SK-N-MC (cell line): ENCODE results near the gene ARFRP1.

ENCODE experiments used
- DNase-seq: peaks from one replicate; pipeline ENCODE4 v3.0.0-alpha.2; 2011; ENCODE audit warnings: low read depth, low spot score
- H3K27ac ChIP-seq: fragments of 200-600 bp; sonication (generic); 2 replicates; pipeline ENCODE4 v1.5.1; 2016; ENCODE audit warnings: mixed run types
- H3K36me3 ChIP-seq: fragments of 200-600 bp; sonication (generic); 2 replicates; pipeline ENCODE4 v1.6.1; 2017; ENCODE audit warnings: antibody characterized with exemption, low read length, mixed read lengths; ENCODE audit not compliant: insufficient read depth
- H3K4me3 ChIP-seq: fragments of 200-600 bp; sonication (generic); 2 replicates; pipeline ENCODE4 v1.5.1; 2016
- H3K9ac ChIP-seq: fragments of 200-600 bp; sonication (generic); 2 replicates; pipeline ENCODE4 v1.8.0; 2017; ENCODE audit warnings: mixed run types, mixed read lengths; ENCODE audit not compliant: insufficient read length
- H3K9me3 ChIP-seq: fragments of 200-600 bp; sonication (generic); 2 replicates; pipeline ENCODE4 v1.6.1; 2017; ENCODE audit warnings: low read depth, mild to moderate bottlenecking, antibody characterized with exemption, low read length, moderate library complexity, mixed read lengths
- EZH2 ChIP-seq: fragments of 200-600 bp; sonication (generic); IDR thresholded peaks from one replicate; pipeline ENCODE4 v1.6.1; 2017; ENCODE audit warnings: antibody characterized with exemption
- FOXP2 ChIP-seq: optimal IDR thresholded peaks from 2 replicates; pipeline ENCODE3; 2011; ENCODE audit warnings: mild to moderate bottlenecking, moderate library complexity; ENCODE audit not compliant: insufficient read depth; ENCODE audit errors: extremely low read length, control extremely low read depth
- POLR2AphosphoS5 ChIP-seq: IDR thresholded peaks from 2 replicates; pipeline ENCODE4 v1.6.1; 2012; ENCODE audit warnings: mild to moderate bottlenecking, low read depth, low read length, borderline replicate concordance

ARFRP1 gene

DNA sequence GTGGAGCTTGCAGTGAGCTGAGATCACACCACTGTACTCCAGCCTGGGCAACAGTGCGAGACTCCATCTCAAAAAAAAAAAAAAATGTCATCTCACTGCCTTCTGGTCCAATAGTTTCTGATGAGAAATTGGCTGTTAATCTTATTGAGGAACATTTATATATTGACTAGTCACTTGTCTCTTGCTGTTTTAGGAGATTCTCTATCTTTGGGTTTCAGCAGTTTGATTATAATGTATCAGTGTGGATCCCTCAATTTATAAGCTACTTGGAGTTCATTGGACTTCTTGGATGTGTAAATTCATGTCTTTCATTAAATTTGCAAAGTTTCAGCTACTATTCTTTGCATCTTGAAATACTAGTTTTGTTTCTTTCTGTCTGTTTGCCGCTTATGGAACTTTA, 11.2 kb upstream of the ARFRP1 start:
- H3K36me3 ChIP-seq, result peaks cover 59% of the 10 kb centered on the region
- no peak overlapping the region for H3K27ac ChIP-seq
- H3K9me3 ChIP-seq, result peaks cover 13% of the 10 kb centered on the region

GRCh38 chr20:63714858-63715257, 7.1 kb upstream of the ARFRP1 start:
- H3K4me3 ChIP-seq, result no peak overlapping the region
- no peak for DNase-seq
- peaks cover 21% of the 10 kb centered on the region for H3K9me3 ChIP-seq
- no peak overlapping the region for H3K27ac ChIP-seq
- peaks cover 85% of the 10 kb centered on the region for H3K36me3 ChIP-seq
- TF ChIP-seq FOXP2, result no peak
- no peak for TF ChIP-seq POLR2AphosphoS5
- no peak for TF ChIP-seq EZH2
- H3K9ac ChIP-seq, result no peak overlapping the region

More for the DNA sequence above, 11.2 kb upstream of the ARFRP1 start:
- no peak overlapping the region for H3K4me3 ChIP-seq
- H3K9ac ChIP-seq, result no peak overlapping the region
- no peak for TF ChIP-seq EZH2
- no peak for TF ChIP-seq FOXP2
- no peak for TF ChIP-seq POLR2AphosphoS5
- no peak for DNase-seq

- DNase-seq, result no peak
Measured at GRCh38 chr20:63712191-63712590, 4.4 kb upstream of the ARFRP1 start.

GRCh38 chr20:63711085-63711645, 3.4 kb upstream of the ARFRP1 start:
- no peak overlapping the region for H3K9ac ChIP-seq

More at GRCh38 chr20:63712191-63712590, 4.4 kb upstream of the ARFRP1 start:
- Histone ChIP-seq H3K9ac (no peak overlapping the region), H3K36me3 (peaks cover 60% of the 10 kb centered on the region), H3K4me3 (peak overlapping the region; percentile 7; the same call in 1 of the 2 replicates), H3K9me3 (peaks cover 14% of the 10 kb centered on the region), H3K27ac (no peak overlapping the region)
- TF ChIP-seq EZH2 (no peak), FOXP2 (no peak), POLR2AphosphoS5 (no peak)

GRCh38 chr20:63709149-63709527, 1.4 kb upstream of the ARFRP1 start:
- Histone ChIP-seq H3K9me3 (peaks cover 8% of the 10 kb centered on the region; the same call in 1 of the 2 replicates), H3K27ac (no peak overlapping the region), H3K9ac (no peak overlapping the region), H3K36me3 (peaks cover 44% of the 10 kb centered on the region), H3K4me3 (peak overlapping the region; percentile 96; the same call in 1 of the 2 replicates)
- DNase-seq, result no peak
- TF ChIP-seq POLR2AphosphoS5, result no peak
- no peak for TF ChIP-seq EZH2
- no peak for TF ChIP-seq FOXP2

More at GRCh38 chr20:63711085-63711645, 3.4 kb upstream of the ARFRP1 start:
- H3K36me3 ChIP-seq, result peaks cover 56% of the 10 kb centered on the region
- H3K27ac ChIP-seq, result no peak overlapping the region
- no peak overlapping the region for H3K4me3 ChIP-seq
- no peak for DNase-seq
- no peak for TF ChIP-seq FOXP2
- no peak for TF ChIP-seq POLR2AphosphoS5
- TF ChIP-seq EZH2, result no peak
- peaks cover 14% of the 10 kb centered on the region for H3K9me3 ChIP-seq

GRCh38 chr20:63708301-63709148, 749 bp upstream of the ARFRP1 start:
- Histone ChIP-seq H3K27ac (no peak overlapping the region), H3K9ac (peak overlapping the region; percentile 82), H3K9me3 (peaks cover 8% of the 10 kb centered on the region; the same call in 1 of the 2 replicates), H3K4me3 (peak overlapping the region; percentile 96), H3K36me3 (peaks cover 40% of the 10 kb centered on the region)
- no peak for DNase-seq
- no peak for TF ChIP-seq EZH2
- no peak for TF ChIP-seq POLR2AphosphoS5
- no peak for TF ChIP-seq FOXP2

DNA sequence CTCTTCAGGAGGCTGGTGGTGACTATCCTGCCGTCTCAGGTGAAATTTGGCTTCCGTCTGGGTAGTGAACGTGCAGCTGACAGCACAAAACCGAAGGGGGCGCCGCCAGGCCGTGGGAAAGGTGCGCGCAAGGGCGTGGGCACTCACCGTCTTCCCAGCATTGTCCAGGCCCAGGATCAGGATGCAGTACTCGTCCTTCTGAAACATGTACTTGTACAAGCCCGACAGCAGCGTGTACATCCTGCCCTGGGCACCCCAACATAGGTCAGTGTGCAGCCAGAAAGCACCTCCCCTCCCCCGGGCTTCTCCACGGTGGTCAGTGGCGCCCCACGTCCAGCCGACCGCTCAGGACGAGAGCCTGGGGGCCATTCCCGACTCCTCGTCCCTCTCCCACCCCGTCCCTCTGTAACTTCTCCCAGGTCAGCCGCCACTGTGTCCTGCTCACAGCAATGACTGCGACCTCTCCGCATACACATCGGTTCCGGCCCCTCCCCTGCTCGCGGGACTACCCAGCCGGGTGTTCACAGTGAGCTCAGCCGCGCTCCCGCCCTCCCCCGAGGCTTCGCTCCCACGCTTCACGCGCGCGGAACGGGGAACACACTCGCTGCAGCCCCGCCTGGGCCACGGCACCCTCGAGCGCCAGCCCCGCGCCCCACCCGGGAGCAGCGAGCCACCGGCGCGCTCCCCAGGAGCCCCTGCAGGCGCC, 771 bp downstream of the ARFRP1 start:
- no peak for TF ChIP-seq POLR2AphosphoS5
- TF ChIP-seq FOXP2, result no peak
- TF ChIP-seq EZH2, result no peak
- peak overlapping the region; percentile 96 for H3K4me3 ChIP-seq
- no peak for DNase-seq
- no peak overlapping the region for H3K27ac ChIP-seq
- H3K9ac ChIP-seq, result peak overlapping the region; percentile 82
- H3K9me3 ChIP-seq, result peaks cover 3% of the 10 kb centered on the region; the same call in 1 of the 2 replicates
- peaks cover 27% of the 10 kb centered on the region for H3K36me3 ChIP-seq
